ENCODE results near the gene FGF22. TPM values are rescaled to one million over a fixed set of nuclear protein-coding genes. Genes with fewer than 3 reads are reported as not detected.
A peak's percentile ranks its signal among the peaks of the same experiment; 100 is the strongest.

Gene FGF22
- not detected for total RNA-seq (ENCODE audit: unreplicated experiment)
- long read RNA-seq: 0 reads

- Mint-ChIP-seq H3K36me3 (ENCODE audit: low read depth, unreplicated experiment) (no peaks in the 10 kb centered on the region), H3K4me3 (ENCODE audit: unreplicated experiment) (peak within 1 kb of the TSS; percentile 82), H3K4me1 (ENCODE audit: unreplicated experiment) (no peaks in the 10 kb centered on the region), H3K9me3 (ENCODE audit: unreplicated experiment) (no peaks in the 10 kb centered on the region), H3K27me3 (ENCODE audit: unreplicated experiment) (peaks cover 17% of the 10 kb centered on the region), H3K27ac (ENCODE audit: unreplicated experiment) (no peak within 1 kb of the TSS)
- TF ChIP-seq CTCF (IDR thresholded peaks at IDR 0.05; ENCODE audit: unreplicated experiment): no peak
- peak; percentile 96 for DNase-seq (ENCODE audit: low spot score)
Observed at GRCh38 chr19:639253-640160, at the start of gene FGF22. TSS of gene FGF22 (plus strand) at chr19:639879. CDS start at chr19:639926, 47 bp downstream.

DNA sequence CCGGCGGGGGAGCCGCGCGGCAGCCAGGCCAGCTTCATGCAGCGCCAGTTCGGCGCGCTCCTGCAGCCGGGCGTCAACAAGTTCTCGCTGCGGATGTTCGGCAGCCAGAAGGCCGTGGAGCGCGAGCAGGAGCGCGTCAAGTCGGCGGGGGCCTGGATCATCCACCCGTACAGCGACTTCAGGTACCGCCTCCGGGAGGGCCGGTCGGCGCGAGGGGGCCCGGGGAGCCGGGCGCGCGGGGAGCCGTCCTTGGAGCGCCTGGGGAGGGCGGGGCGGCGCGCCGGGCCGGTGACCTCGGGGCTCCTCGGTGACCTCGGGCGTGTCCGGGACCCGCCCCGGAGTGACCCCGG is 49.3 kb upstream of the FGF22 start:
- no peak for TF ChIP-seq CTCF (IDR thresholded peaks at IDR 0.05; ENCODE audit: unreplicated experiment)
- no peak overlapping the region for H3K4me3 Mint-ChIP-seq (ENCODE audit: unreplicated experiment)
- no peaks in the 10 kb centered on the region for H3K4me1 Mint-ChIP-seq (ENCODE audit: unreplicated experiment)
- H3K27me3 Mint-ChIP-seq (ENCODE audit: unreplicated experiment): peaks cover 16% of the 10 kb centered on the region
- H3K9me3 Mint-ChIP-seq (ENCODE audit: unreplicated experiment): no peaks in the 10 kb centered on the region
- no peaks in the 10 kb centered on the region for H3K36me3 Mint-ChIP-seq (ENCODE audit: low read depth, unreplicated experiment)
- no peak overlapping the region for H3K27ac Mint-ChIP-seq (ENCODE audit: unreplicated experiment)
- DNase-seq (ENCODE audit: low spot score): peak; percentile 38

- Mint-ChIP-seq H3K27me3 (ENCODE audit: unreplicated experiment) (peaks cover 16% of the 10 kb centered on the region), H3K27ac (ENCODE audit: unreplicated experiment) (no peak overlapping the region)
- no peak for TF ChIP-seq CTCF (IDR thresholded peaks at IDR 0.05; ENCODE audit: unreplicated experiment)
Observed at GRCh38 chr19:590750-591098, 49.0 kb upstream of the FGF22 start.

DNA sequence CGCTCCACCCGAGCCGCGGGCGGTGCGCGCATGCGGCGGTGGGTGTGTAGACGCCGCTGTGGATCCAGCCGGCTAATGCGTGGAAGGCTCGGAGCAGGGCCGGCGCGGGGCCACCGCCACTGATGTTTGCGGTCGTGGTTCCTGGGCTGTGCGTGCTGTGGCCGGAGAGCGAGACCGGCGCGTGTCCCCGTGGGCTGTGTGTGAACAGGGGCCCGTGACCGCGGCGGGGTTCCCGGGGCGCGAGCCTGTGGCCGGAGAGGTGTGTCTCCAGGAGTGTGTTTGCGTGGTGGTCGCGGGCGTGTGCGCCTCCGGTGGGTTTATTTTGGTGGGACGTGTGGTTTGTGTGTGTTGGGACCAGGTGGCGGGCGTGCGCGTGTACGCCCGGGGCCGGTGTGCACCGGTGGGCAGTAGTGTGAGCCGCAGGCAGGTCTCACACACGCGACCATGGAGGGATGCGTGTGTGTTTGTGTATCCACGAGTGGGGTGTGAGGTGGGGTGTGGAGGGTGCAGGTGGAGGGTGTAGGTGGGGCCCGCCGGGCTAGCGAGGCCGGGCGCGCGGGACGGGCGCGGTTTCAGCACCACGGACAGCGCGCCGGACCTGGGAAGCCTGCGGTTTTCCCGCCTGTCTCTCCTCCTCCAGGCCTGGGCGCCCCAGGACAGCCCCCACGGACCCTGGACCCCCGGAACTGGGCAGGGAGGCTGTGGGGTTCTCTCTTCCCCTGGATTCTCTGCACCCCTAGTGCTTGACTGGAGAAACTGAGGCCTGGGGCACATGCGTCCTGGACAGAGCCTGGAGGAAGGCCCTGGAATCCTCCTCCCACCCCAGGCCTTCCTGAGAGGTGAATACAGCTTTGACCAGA is 48.4 kb upstream of the FGF22 start:
- Mint-ChIP-seq H3K4me1 (ENCODE audit: unreplicated experiment) (no peaks in the 10 kb centered on the region), H3K36me3 (ENCODE audit: low read depth, unreplicated experiment) (no peaks in the 10 kb centered on the region), H3K4me3 (ENCODE audit: unreplicated experiment) (peak overlapping the region; percentile 7), H3K27ac (ENCODE audit: unreplicated experiment) (no peak overlapping the region), H3K27me3 (ENCODE audit: unreplicated experiment) (peaks cover 13% of the 10 kb centered on the region), H3K9me3 (ENCODE audit: unreplicated experiment) (no peaks in the 10 kb centered on the region)
- DNase-seq (ENCODE audit: low spot score): peak; percentile 68
- no peak for TF ChIP-seq CTCF (IDR thresholded peaks at IDR 0.05; ENCODE audit: unreplicated experiment)

More at GRCh38 chr19:590750-591098, 49.0 kb upstream of the FGF22 start:
- no peaks in the 10 kb centered on the region for H3K9me3 Mint-ChIP-seq (ENCODE audit: unreplicated experiment)
- H3K36me3 Mint-ChIP-seq (ENCODE audit: low read depth, unreplicated experiment): no peaks in the 10 kb centered on the region
- H3K4me1 Mint-ChIP-seq (ENCODE audit: unreplicated experiment): no peaks in the 10 kb centered on the region
- no peak overlapping the region for H3K4me3 Mint-ChIP-seq (ENCODE audit: unreplicated experiment)
- DNase-seq (ENCODE audit: low spot score): no peak
